ENCODE measurements around the gene REG3G.
"Not testable (repeated sequence)": the region's sequence is repeated elsewhere in the genome, so short reads cannot be mapped to it uniquely, and the experiment has no call there.

The REG3G gene

DNA sequence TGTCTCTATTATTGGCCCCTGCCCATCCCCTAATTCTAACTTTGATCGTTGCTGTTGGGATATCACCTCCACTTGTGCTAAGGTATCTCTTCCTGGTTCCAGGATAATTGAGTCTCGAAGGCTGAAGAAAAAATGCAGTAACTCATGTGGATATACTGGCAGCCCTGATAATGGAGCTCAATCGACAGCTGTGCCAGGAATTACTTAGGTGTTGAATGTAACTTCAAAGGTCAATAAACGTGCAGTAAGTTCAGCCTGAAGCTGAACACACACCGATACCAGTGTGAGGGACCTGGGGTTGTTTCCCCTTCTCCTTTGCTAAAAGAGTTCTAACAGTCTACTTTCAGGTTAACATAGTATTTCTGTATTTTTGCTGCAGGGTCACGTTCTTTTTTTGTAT is 11.9 kb upstream of the REG3G start:
- DNase-seq (ENCODE audit: low spot score) (no peak), FAIRE-seq (peak; percentile 37)

DNA sequence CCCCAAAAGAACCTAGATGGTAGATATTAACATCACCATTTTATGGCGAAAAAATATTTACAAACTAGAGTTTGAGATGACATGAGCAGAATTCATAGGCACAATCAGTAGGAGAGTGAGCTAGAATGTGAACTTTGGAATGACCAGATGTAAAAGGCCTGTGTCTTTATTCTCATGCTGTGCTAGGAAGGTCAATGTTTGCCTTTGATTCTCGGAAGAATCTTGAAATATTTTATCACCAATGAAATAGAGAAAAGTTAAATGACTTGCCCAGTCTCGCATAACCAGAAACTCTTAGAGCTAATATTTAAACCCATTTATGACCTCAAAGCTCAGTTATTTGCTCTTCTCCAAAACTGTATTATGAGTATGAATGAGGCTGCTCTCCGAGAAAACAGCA is 9.2 kb upstream of the REG3G start:
- no peak for FAIRE-seq
- DNase-seq (ENCODE audit: low spot score), result no peak

DNA sequence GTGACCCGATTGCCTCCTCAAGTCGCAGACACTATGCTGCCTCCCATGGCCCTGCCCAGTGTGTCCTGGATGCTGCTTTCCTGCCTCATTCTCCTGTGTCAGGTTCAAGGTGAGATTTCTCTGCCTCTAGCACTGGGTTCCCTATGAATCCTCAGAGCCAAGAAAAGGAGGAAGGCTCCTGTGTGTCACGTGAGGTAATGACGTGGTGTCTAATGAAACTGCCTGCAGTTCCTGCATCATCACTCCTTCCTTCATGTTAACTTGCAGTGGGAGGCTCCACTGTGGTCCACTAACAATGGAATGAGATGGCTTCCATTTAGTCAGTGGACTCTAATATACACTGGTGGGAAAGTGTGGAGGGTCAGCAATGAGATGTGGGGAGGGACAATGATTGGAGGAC is 559 bp downstream of the REG3G start:
- FAIRE-seq (no peak), DNase-seq (ENCODE audit: low spot score) (no peak)

DNA sequence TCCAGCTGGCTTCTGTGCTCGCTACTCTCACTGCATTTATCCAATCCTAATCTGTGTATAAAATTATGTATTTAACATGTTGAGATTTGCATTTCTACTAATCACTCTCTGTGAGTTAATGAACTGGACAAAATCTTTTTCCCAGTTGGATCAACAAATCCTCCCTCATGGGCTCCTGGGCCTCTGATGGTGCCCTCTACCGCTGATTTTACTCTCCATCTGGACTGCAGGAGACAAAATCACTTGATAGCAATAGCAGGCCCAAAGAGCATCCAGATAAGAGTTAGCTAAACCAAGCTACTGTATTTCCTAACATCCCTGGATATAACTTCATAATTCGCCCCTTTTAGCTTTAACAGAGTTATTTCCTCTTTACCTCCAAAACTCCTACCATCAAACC is 14.4 kb downstream of the REG3G start:
- FAIRE-seq (no peak), DNase-seq (ENCODE audit: low spot score) (no peak)

DNA sequence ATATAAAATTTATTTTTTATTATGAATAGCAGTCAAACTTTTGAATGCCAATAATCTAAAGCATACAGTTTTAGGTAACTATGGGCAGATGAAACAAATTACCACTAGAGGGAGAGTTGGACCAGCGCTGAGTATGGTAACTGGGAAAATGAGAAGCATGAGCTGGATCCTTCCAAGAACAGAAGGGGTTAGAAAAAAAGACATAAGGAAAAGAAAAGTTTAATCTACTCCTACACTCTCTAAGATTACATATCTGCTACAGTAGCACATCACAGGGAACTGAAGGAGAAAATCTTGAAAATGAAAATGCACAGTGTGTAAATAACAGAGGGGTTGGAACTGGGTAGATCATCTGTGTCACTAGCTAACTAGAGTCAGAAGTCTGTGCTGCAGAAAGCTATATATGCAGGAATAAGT is 15.5 kb downstream of the REG3G start:
- no peak for FAIRE-seq

DNA sequence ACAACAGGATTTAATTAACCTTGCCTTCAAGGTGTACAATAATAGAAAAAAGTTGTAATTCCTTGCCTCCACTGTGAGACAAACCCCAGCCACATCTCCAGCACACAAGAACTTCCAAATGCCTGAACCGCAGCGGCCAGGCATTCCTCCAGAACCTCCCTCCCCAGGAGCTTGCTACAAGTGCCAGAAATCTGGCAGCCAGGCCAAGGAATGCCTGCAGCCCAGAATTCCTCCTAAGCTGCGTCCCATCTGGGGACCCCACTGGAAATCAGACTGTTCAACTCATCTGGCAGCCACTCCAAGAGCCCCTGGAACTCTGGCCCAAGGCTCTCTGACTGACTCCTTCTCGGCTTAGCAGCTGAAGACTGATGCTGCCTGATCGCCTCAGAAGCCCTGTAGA is 28.0 kb downstream of the REG3G start:
- FAIRE-seq; DNase-seq (ENCODE audit: low spot score): not testable (repeated sequence)

More for the DNA sequence above, 15.5 kb downstream of the REG3G start:
- DNase-seq (ENCODE audit: low spot score), result peak; percentile 35

DNA sequence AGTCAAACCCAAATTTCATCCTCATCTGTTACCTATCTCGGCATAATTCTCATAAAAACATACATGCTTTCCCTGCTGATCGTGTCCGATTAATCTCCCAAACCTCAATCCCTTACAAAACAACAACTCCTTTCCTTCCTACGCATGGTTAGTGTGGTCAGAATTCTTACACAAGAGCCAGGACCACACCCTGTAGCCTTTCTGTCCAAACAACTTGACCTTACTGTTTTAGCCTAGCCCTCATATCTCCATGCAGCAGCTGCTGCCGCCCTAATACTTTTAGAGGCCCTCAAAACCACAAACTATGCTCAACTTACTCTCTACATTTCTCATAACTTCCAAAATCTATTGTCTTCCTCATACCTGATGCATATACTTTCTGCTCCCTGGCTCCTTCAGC is 29.3 kb downstream of the REG3G start:
- not testable (repeated sequence) for FAIRE-seq

DNA sequence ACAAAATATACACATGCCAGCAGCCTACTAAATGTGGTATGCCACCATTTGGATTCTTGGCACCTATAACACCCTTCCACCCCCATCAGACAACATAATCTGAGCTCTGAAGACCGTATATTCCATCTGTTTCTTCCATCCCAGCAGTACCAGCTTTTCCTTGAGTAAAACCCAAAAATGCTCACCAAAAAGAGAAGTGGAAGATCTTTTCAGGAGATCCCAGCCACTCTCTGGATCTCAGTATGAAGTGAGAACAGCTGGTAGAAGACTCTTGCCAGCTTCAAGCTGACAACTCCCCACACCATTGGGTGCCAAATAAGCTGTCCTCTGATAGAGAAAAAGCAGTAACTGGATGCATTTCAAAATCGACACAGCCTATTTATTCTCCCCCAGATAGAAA is 39.7 kb downstream of the REG3G start:
- DNase-seq (ENCODE audit: low spot score), result no peak
- FAIRE-seq, result no peak

More for the DNA sequence above, 29.3 kb downstream of the REG3G start:
- not testable (repeated sequence) for DNase-seq (ENCODE audit: low spot score)

DNA sequence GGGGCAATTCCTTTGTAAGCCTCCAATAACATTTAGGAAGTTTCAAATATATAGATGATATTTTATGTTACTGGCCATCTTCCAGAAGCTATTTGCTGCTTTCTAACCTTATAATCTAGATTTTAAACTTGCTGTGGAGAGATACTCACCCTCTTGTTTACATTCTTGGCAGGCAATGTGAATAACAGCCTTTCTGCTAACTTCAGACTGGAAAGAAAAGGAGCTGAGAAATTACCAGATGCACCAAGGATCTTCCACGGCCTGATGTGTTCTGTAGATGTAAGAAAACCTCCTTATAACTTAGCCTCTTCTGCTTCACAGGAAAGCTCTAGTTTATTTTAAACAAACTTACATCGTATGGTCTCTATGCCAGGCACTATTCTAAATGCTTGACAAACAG is 45.6 kb downstream of the REG3G start:
- FAIRE-seq, result no peak
- DNase-seq (ENCODE audit: low spot score), result no peak
